GM21526 (cell line): ENCODE measurements around the gene MAGEA11.
"Not testable (repeated sequence)": the region's sequence is repeated elsewhere in the genome, so short reads cannot be mapped to it uniquely, and the experiment has no call there.

Experiments
- ATAC-seq: cut with Tn5 transposase; IDR thresholded peaks from one replicate; pipeline ENCODE4 v1.9.1; 2021; ENCODE audit warnings: moderate library complexity; ENCODE audit not compliant: unreplicated experiment, low FRiP score

The MAGEA11 gene

DNA sequence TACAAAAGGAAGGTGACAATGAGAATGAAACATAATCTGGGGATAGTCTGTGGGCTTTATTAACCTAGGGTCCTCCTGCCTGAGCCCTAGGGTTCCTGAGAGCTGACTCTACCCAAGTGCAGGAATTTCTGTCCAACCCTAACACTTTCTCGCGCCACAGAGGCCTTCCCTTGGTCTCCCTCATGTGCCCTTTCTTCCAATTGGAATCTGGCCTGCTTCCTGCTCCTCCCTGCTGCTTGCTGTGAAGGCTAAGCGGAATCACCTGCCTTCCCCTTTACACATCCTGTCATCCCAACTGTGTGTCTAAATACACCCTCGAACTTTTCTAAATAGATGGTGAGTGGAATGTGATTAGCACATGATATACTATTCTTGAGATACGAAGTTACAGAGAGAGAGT, 5.9 kb downstream of the MAGEA11 start:
- no peak for ATAC-seq

DNA sequence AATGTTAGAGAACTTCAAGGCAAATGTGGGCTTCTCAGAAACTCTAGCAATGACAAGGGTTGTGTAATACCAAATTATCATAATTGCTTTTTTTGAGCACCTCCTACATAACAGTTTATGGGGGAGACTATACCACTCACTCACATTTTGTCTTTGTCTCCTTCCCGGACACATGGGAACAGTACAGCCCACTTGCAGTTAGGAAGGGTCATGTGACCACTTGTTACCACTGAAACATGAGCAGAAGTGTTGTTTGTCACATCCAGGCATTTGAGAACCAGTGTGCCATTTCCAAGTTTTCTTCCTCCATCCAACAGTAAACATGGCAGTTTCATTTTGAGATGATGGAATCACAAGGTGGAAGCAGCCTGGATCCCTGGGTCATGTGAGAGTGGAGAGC, 6.9 kb downstream of the MAGEA11 start:
- no peak for ATAC-seq

DNA sequence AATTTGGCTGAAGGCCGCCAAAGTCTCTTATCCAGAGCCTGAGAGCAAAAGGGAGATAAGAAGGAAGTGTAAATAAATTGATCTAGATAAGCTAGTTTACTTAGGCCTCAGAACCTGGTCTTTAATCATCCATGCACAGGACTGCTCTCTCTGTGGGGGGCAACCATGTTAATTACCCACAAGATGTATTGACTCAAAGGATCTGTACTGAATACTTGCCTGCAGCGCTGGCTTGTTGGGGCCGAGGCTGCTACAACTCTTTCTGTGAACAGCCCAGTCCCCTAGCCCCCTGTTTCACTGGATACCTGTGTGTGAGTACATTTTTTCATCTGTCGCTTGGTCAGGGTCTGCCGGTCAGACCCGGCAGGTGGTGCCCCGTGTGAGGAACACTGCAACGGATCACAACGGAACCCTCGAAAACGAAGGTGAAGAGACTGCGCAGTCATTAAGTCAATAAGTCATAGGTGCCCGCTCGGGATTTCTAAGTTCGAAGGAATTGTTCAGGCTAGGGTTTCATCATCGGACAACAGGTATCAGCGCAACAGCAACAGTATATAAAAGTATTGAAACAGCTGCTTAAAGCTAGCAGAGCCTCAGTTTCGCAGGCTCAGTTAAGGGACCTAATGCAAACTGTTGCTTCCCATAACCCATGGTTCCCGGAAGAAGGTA, 8.3 kb downstream of the MAGEA11 start:
- no peak for ATAC-seq

DNA sequence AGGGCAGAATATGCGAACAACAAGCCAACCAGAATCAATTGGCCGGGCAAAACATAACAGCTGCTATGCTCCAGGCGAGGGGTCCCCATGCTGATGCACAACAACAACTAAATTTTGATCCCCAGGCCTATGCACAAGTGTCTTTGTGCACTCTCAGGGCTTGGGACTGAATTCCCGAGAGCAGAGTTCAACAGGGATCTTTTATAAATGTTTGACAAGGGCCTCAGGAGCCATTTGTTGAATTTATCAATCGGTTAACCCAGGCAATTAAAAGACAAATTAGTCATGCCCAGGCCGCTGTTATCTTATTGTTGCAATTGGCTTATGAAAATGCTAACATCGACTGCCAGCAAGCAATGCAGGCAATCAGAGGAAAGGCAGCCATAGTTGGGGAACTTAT, 9.4 kb downstream of the MAGEA11 start:
- not testable (repeated sequence) for ATAC-seq

DNA sequence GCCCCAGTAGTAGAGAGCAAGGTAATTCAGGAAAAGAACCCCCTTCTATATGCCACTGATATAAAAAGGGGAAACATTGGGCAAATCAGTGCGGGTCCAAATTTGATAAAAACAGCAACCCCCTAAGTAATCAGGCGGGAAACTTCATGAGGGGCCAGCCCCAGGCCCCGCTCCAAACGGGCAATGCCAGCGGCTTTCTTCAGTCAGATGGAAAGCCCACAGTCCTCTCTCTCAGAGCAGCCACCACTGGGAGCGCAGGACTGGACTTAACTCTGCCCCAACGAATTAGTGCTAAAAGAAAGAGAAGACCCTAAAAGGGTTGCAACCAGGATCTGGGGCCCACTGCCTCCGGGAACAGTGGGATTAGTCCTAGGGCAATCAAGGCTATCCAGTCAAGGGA, 9.9 kb downstream of the MAGEA11 start:
- no peak for ATAC-seq

DNA sequence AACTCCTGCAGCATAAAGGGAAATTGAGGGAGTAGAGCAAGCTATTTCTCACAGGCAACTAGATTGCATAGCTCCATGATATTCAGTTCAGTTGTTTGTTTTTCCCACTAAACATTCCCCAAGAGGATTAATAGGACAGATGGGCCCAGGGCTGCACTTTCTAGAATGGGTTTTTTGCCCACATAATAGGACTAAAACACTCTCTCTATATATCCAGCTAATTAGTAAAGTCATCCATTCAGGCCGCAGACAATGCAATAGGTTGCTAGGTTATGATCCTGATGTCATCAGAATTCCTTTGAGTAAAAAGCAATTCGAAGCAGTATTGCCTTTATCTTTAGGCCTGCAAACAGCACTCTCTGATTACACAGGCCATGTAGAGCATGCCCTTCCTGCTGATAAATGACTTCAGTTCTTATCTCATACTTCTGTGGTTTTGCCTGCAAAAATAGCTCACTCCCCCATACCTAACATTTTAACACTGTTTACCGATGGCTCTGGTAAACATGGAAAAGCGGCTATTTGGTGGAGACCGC, 11.8 kb downstream of the MAGEA11 start:
- not testable (repeated sequence) for ATAC-seq

DNA sequence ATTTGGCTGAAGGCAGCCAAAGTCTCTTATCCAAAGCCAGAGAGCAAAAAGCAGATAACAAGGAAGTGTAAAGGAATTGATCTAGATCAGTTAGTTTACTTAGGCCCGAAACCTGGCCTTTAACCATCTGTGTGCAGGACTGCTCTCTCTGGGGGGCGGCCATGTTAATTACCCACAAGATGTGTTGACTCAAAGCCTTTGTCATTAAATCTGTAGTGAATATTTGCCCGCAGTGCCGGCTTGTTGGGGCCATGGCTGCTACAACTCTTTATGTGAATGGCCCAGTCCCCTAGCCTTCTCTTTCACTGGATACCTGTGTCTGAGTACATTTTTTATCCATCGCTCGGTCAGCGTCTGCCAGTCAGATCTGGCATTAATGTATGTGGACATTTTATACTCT, 15.4 kb downstream of the MAGEA11 start:
- not testable (repeated sequence) for ATAC-seq

DNA sequence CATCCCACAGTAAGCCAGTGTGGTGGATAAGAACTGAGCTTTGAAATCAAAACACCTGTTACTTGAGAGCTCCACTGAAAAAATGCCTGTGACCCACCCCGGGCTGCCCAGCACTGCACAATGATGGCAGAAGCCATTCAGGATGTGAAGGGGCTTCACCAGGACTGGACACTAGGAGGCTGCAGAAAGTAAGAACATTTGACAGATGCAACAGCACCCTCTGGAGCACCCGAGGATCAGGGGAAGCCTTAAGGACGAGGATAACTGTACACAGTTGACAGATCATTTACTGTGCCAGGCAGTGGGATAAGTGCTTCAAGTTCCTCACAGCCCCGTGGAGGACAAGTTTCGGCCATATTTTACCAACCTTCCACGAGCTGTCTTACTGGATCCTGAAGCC, 30.4 kb downstream of the MAGEA11 start:
- ATAC-seq: not testable (repeated sequence)

DNA sequence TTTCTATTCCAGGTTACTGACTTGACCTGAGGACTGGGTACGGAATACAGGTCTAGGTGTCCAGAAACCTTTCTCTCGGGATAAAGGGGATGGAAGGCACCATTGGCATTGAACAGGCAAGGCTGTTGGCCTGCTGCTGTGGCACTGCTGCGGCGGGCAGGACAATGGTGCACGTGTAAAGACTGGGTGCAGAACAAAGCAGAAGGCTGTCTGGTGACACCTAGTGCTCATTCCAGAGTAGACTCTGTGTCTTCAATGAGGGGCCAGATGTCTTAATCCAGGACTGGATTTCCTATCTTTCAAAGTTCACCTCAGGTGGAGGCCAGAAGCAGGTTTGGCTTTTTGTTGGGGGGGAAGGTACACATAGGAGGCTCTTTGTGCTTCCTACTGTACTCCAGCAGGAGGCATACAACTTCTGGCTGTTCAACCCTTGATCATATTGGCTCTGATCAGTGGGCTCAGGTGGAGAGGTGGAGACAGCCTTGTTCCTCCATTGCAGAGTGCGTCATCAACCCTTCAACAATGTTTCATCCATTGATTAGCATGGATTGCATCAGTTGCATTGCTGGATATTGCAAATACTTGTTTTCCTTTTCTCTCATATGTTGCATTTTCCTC, 34.6 kb downstream of the MAGEA11 start:
- ATAC-seq: not testable (repeated sequence)

DNA sequence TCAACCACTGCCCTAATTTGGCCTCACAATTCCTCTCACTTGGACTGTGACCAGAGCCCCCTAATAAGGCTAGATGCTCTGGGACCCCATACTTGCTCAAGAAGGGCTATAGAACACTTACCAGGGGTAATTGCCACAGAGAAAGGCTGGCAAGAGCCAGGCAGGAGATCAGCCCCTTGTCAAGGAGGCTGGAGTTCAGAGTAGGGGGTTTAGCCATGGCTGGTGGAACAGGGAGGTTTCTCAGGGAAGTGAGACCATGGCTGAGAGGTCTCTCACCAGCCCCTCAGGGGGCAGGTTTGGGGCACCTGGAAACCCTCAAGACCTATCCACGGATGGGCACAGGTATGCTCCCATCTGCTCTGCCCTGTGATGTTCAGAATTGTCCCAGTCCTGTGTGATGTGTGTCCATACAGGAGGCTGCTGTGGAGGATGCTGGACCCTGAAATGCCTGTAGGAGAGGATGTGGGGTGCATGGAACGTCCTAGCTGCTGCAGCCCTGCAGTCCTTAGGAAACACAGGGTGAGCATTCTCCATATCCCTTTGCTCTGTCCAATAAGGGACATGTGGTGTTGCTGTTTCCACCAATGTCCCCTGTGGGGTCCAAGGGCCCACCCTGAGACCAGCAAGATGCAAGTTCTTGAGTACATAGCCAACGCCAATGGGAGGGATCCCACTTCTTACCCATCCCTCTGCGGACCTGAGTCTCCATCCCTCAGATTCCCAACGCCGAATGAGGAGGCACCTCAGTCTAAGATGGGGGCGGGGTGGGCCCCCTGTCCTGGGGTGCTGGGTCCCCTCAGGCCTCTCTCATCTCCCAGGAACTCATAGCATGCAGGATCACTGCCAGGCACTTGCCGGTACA, 45.6 kb downstream of the MAGEA11 start:
- ATAC-seq: no peak

DNA sequence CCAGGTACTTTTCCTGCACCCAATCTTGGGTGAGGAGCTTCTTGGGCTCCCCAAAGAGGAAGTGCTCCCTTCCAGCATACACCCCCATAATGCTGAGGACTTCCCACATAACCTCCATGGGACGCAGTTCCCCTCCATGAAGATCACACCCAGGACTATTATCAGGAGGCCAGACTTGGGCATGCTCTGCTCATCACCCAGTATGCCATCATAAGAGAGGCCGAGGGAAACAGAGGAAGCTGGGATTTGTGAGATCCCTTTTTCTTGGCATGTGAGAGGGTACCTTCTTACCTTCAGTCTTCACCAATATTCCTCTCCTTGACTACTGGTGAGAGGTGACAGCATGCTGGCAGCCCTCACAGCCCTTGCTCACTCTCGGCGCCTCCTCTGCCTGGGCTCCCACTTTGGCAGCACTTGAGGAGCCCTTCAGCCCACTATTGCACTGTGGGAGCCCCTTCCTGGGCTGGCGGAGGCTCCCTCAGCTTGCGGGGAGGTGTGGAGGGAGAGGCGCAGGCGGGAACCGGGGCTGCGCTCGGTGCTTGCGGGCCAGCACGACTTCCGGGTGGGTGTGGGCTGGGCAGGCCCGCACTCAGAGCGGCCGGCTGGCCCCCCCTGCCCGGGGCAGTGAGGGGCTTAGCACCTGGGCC, 46.3 kb downstream of the MAGEA11 start:
- no peak for ATAC-seq

DNA sequence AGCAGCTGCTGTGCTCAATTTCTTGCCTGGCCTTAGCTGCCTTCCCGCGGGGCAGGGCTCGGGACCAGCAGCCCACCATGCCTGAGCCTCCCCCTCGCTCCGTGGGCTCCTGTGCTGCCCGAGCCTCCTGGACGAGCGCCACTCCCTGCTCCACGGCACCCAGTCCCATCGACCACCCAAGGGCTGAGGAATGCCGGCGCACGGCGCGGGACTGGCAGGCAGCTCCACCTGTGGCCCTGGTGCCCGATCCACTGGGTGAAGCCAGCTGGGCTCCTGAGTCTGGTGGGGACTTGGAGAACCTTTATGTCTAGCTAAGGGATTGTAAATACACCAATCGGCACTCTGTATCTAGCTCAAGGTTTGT, 46.8 kb downstream of the MAGEA11 start:
- not testable (repeated sequence) for ATAC-seq

DNA sequence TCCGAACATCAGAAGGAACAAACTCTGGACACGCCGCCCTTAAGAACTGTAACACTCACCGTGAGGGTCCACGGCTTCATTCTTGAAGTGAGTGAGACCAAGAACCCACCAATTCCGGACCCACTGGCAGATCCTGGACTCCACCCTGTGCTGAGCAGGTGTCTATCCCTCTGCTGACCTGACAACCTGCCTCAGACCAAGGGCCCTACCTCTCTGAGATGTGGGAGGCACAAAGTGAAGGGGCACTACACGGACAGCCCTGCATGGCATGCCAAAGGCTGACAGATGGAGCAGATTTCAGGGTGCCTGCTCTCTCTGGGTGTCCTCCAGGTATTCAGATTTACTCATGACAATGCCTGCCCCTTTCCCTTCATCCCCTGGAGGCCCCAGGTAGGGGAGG, 48.0 kb downstream of the MAGEA11 start:
- no peak for ATAC-seq

DNA sequence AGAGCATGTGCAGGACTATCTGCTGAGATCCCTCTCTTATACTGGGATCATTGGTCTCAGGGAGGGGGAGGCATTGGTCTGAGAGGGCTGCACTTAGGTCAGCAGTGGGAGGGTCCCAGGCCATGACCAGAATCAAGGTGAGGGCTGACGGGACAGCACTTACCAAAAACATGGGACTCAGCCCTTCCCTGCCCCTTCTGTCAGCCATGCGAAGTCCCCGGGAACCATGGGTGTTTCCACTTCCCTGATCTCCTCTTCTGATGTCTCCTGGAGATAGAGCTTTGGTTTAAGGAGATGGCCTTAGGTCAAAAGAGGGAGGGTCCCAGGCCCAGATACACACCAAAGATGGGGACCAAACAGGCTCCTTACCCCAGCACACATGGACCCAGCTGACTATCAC, 49.1 kb downstream of the MAGEA11 start:
- no peak for ATAC-seq

DNA sequence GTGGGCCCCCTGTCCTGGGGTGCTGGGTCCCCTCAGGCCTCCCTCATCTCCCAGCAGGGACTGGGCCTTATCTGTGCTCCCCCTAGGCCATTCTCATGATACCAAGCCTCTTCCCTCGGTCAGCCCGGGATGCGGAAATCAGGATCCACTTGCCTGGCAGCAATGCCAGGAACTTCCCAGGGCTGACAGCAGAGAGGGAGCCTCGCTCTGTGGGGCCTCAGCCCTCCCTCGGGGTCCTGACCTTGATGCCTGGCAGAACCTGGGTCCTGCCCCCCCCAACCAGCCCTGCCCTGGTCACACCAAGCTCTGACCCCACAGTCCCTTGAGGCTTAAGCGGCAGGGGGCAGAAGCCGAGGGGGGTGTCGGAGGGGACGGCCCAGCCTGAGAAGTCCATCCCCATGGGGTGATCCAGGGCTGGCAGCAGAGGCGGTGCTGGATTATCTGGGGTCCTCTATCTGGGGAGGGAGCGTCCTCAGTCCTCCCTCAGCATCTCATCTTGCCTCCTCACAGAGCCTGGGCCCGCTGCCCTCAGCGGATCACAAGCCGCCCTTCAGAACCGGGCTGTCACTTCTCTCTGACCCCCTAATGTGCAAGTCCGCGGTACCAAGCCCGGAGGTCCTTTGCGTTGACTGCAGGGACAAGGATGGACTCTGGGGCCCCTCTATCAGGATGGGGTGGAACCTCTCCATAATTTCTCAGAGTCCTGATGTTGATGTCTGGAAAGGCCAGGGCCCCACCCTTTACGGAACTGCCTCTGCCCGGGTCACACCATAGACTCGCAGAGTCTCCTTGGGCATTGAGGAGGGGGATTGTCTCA, 50.2 kb downstream of the MAGEA11 start:
- not testable (repeated sequence) for ATAC-seq

DNA sequence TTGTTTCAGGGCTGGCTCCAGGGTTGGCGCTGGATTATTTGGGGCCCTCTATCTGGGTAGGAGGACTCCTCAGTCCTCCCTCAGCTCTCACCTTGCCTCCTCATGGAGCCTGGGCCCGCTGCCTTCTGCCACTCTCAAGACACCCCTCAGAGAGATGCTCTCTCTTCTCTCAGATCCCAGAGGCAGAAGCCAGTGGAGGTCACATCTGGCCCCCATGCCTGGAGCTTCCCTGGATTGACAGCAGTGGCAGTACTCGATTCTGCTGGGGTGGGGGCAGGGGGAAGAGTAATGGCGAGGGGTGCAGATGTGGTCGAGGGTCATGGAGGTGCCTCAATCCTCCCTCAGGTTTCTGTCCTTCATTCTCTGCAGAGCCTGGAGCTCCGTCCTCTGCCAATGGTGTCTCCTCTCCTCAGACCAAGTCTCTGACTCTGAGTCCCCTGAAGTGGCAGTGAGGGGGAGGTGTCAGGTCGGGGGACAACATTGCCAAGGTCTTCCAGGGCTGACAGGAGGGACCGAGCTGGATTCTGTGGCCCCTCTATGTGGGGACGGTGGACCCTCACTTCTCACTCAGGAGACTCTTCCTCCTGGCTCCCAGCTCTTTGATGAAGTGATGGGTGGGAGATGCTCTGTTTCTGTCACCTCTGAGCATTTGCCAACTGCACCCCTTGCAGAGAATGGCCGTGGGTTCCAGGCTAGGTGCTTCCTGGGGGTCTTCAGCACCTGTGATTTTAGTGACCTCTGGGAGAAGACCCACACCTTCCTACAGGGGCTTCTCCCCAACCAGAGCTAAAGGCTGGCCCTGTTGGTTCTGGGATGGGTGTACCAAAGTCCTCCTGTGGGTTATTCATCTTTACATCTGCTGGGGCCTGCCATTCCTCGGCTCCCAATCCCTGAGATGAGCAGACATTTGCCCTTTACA, 51.1 kb downstream of the MAGEA11 start:
- no peak for ATAC-seq
